Measurements from ENCODE around the gene DPYSL5.

DNA sequence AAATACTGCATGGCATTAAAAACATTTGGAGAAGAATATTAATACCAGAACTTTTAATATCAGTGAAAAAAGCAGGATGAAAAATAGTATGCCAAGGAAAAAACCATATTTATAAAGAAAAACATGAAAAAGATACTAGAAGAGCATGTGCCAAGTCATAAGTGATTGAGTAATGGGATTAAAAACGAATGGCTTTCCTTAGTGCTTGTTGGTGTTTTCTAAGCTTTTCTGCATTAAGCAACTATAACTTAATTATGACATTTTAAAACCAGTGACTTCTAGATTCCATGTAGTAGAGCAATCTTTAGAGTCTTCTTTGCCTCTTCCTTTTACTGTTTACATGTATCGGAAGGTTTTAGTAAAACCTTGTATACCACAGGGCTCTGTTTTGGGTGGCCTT, 129.1 kb downstream of the DPYSL5 start:
- TF ChIP-seq, protein P1, sequence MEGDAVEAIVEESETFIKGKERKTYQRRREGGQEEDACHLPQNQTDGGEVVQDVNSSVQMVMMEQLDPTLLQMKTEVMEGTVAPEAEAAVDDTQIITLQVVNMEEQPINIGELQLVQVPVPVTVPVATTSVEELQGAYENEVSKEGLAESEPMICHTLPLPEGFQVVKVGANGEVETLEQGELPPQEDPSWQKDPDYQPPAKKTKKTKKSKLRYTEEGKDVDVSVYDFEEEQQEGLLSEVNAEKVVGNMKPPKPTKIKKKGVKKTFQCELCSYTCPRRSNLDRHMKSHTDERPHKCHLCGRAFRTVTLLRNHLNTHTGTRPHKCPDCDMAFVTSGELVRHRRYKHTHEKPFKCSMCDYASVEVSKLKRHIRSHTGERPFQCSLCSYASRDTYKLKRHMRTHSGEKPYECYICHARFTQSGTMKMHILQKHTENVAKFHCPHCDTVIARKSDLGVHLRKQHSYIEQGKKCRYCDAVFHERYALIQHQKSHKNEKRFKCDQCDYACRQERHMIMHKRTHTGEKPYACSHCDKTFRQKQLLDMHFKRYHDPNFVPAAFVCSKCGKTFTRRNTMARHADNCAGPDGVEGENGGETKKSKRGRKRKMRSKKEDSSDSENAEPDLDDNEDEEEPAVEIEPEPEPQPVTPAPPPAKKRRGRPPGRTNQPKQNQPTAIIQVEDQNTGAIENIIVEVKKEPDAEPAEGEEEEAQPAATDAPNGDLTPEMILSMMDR (IDR thresholded peaks at IDR 0.05; ENCODE audit: insufficient read depth, low read depth, low read length): no peak
- no peak for TF ChIP-seq EZH2 (IDR thresholded peaks at IDR 0.05; ENCODE audit: insufficient read depth, low read length)

Data from astrocyte (in vitro differentiated cells and primary cell).